Transverse colon (tissue), 4 donors: Measurements from ENCODE around the gene HOXC5. TPM values are rescaled to one million over a fixed set of nuclear protein-coding genes. Genes with fewer than 3 reads are reported as not detected.

Experiments used
- DNase-seq: peaks from one replicate; pipeline ENCODE4 v3.0.0-alpha.2; 2019
- H3K27ac ChIP-seq, 4 donors: fragments of 200-600 bp; sonication (generic); 2 replicates each; pipeline ENCODE4 v1.5.1; 2016 to 2018; ENCODE audit warnings: inconsistent platforms in 4 of 4
- H3K27me3 ChIP-seq: fragments of 200-600 bp; sonication (generic); 2 replicates; pipeline ENCODE4 v1.5.1; 2017; ENCODE audit warnings: inconsistent platforms
- H3K36me3 ChIP-seq, 4 donors: fragments of 200-600 bp; sonication (generic); 2 replicates each; pipeline ENCODE4 v1.5.1; 2017 to 2019; ENCODE audit warnings: inconsistent platforms in 4 of 4
- H3K4me1 ChIP-seq, 4 donors: fragments of 200-600 bp; sonication (generic); 2 replicates each; pipeline ENCODE4 v1.5.1; 2017 to 2020; ENCODE audit warnings: inconsistent platforms in 4 of 4
- H3K4me3 ChIP-seq, 4 donors: fragments of 200-600 bp; sonication (generic); 1 replicate in 1 of 4; 2 replicates in 3 of 4; pipeline versions ENCODE4 v1.5.1 to v1.6.1; 2017 to 2019; ENCODE audit warnings: inconsistent platforms in 4 of 4
- H3K9me3 ChIP-seq, 2 donors: fragments of 200-600 bp; sonication (generic); 2 replicates each; pipeline ENCODE4 v1.5.1; 2017 to 2019; ENCODE audit warnings: inconsistent platforms in 2 of 2
- EP300 ChIP-seq: sonication (generic); formaldehyde crosslinking; IDR thresholded peaks from one replicate; pipeline ENCODE4 v1.6.1; 2017; ENCODE audit warnings: antibody characterized with exemption, low read depth
- POLR2A ChIP-seq: fragments of 450-650 bp; IDR thresholded peaks from one replicate; pipeline ENCODE4 v1.6.1; 2016; ENCODE audit warnings: antibody characterized with exemption, mild to moderate bottlenecking, moderate library complexity
- POLR2AphosphoS5 ChIP-seq, 3 donors: sonication (generic); formaldehyde crosslinking; IDR thresholded peaks; one replicate each; pipeline ENCODE4 v1.6.1; 2016; ENCODE audit warnings: antibody characterized with exemption in 3 of 3
- WGBS, 2 donors: methylation state at CpG; one replicate each; pipeline ENCODE4 v1.1.5; 2018; ENCODE audit warnings: low coverage in 1 of 2; 5-methylcytosine and 5-hydroxymethylcytosine counted together
- in situ Hi-C, 4 donors: fragments of 200-750 bp; cut with MboI; loops; one replicate each; pipeline versions ENCODE4 v1.15.0 to v1.15.1; 2017; ENCODE audit warnings: low sequenced_read_pairs in 3 of 4, low pct_ligation_motif_present in 1 of 4, low pct_unique_long_range_greater_than_20kb in 1 of 4
- intact Hi-C: fragments of 100-400 bp; cut with DNase I; formaldehyde crosslinking; loops from one replicate; pipeline ENCODE4 v1.15.1; 2023; ENCODE audit warnings: low total_unique reads
- total RNA-seq, 4 donors: library from RNA; depleted of rRNA; stranded (reverse); fragments of >200 nt; gene quantifications; one replicate each; pipeline ENCODE4 v1.1.0, GENCODE V29; 2016
- TF ChIP-seq, protein P1 (sequence below), 5 experiments: fragments of 200-600 bp in 3 of 5; fragments of 450-650 bp in 2 of 5; sonication (generic) in 3 of 5; IDR thresholded peaks; 1 replicate in 2 of 5; 2 replicates in 3 of 5; pipeline ENCODE4 v1.5.1; 2016 to 2017; ENCODE audit warnings: antibody characterized with exemption in 5 of 5, inconsistent platforms in 3 of 5, mild to moderate bottlenecking in 2 of 5, moderate library complexity in 1 of 5

HOXC5 gene
- total RNA-seq, 4 donors from 2014 or later: 0.27 to 0.60 TPM; not detected in 2

DNA sequence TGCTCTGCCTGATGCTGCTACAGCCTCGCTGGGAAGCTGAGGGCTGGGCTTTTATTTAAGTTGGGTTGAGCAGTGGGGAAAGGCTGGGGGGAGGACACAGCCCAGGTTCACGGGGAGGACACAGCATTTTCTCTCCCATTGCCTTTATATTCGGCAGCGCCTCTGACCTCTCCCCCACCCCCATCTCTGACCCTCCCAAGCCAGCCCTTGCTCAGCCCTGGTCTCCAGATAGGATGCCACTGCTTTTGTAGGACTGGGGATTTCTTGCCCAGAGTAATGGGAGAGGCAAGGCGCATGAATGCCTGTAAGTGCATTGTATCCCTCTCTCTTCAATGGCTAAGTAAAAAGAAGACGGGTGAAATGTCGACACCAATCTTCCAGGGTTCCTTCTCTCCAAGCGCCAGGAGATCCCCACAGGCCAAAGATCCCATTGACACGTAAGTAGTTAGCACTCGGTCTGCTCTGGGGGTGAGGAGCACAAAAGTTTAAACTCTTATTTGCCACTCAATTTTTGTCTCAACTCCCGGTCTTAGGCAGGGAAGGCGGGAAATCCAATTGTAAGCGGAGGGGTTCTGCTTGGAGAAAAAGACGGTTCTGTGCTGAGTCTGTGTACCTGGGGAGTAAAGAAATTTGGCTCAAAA, 25.4 kb downstream of the HOXC5 start:
- WGBS, 2 donors: 68 to 71% methylated on average over 6 to 13 of the region's 14 CpGs
- no peak for DNase-seq
- Histone ChIP-seq H3K27ac (no peak overlapping the region), H3K9me3 (no peaks in the 10 kb centered on the region), H3K27me3 (peaks cover 100% of the 10 kb centered on the region), H3K4me3 (no peak overlapping the region), H3K4me1 (peaks cover 0 to 15% (median 9%) of the 10 kb centered on the region in 4 donors), H3K36me3 (no peaks in the 10 kb centered on the region)
- intact Hi-C loops (no loop called here), in situ Hi-C loops (no loop called here)
- TF ChIP-seq POLR2A (no peak), POLR2AphosphoS5 (IDR thresholded peaks at IDR 0.05) (no peak), EP300 (no peak)
- TF ChIP-seq, protein P1, sequence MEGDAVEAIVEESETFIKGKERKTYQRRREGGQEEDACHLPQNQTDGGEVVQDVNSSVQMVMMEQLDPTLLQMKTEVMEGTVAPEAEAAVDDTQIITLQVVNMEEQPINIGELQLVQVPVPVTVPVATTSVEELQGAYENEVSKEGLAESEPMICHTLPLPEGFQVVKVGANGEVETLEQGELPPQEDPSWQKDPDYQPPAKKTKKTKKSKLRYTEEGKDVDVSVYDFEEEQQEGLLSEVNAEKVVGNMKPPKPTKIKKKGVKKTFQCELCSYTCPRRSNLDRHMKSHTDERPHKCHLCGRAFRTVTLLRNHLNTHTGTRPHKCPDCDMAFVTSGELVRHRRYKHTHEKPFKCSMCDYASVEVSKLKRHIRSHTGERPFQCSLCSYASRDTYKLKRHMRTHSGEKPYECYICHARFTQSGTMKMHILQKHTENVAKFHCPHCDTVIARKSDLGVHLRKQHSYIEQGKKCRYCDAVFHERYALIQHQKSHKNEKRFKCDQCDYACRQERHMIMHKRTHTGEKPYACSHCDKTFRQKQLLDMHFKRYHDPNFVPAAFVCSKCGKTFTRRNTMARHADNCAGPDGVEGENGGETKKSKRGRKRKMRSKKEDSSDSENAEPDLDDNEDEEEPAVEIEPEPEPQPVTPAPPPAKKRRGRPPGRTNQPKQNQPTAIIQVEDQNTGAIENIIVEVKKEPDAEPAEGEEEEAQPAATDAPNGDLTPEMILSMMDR (IDR thresholded peaks at IDR 0.05): no peak

DNA sequence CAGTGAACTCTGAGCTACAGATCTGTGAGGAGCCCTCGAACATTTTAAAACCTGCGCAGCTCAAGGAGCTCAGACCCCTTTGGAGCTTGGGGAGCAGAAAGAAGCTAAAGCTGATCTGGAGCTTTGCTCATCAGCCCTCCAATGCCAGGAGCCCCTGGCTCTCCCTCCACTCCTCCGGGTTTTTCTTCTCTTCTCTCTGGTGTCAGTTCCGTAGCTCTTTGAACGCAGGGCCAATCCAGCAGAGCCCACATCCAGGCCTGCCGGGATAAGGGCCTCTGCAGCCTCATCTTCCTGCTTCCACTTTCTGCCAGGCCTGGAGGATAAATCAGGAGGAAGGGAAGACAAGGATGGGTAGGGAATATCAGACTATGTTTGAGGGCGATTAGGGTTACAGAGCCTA, 26.8 kb downstream of the HOXC5 start:
- in situ Hi-C loops (no loop called here), intact Hi-C loops (no loop called here)
- no peak overlapping the region for H3K27ac ChIP-seq
- DNase-seq: no peak
- no peak overlapping the region for H3K4me3 ChIP-seq
- H3K4me1 ChIP-seq: peaks cover 0 to 3% (median 3%) of the 10 kb centered on the region in 4 donors
- no peaks in the 10 kb centered on the region for H3K36me3 ChIP-seq
- no peaks in the 10 kb centered on the region for H3K9me3 ChIP-seq
- WGBS, 2 donors: 39% methylated on average over 7 of the region's 7 CpGs; no CpG with 5 or more reads in 1 of the 2 donors
- peaks cover 100% of the 10 kb centered on the region for H3K27me3 ChIP-seq
- TF ChIP-seq POLR2AphosphoS5 (IDR thresholded peaks at IDR 0.05): no peak
- TF ChIP-seq EP300: no peak
- no peak for TF ChIP-seq POLR2A
- TF ChIP-seq, protein P1 (IDR thresholded peaks at IDR 0.05): no peak

DNA sequence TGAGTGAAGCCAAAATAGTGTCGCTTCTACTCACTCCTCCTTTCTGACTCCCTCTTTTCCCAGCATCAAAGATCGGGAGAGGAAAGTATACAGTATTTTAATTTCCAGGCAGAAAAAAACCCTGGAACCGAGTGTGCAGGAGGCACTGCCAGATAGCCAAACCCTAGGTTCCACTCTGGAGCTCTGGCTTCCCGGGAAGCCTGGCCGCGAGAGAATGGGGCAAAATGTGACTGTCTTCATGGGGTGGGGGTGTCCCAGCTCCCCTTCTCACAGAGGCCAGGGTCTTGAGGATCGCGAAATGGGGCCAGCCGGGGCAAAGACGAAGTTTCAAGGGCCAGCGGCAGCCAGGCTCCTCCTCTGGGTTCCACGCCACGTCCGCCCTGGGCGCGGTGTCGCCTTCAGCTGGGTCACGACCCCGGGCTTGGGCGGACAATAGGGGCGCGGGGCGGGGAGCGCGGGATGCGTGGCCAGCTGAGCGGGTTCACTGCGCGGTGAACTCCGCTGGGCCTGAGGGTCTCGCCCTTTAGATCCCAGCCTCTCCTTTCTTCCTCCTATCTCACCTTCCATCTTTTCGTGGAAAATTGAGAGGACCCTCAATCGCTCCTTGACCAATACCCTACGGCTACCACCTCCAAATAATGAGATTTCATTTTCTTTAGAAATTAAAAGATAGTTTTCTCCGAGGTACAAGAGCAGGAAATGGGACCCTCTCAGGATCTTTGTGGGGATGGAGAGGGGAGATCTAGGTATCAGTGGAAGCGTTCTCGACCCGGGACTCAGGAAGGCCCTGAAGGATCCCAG, 27.5 kb downstream of the HOXC5 start:
- no peak for DNase-seq
- no peaks in the 10 kb centered on the region for H3K9me3 ChIP-seq
- intact Hi-C loops: no loop called here
- no peaks in the 10 kb centered on the region for H3K36me3 ChIP-seq
- WGBS, 2 donors: 67 to 80% methylated on average over 10 to 38 of the region's 38 CpGs
- no peaks in the 10 kb centered on the region for H3K4me1 ChIP-seq
- in situ Hi-C loops: no loop called here
- H3K27ac ChIP-seq: no peak overlapping the region
- peaks cover 100% of the 10 kb centered on the region for H3K27me3 ChIP-seq
- H3K4me3 ChIP-seq: no peak overlapping the region
- no peak for TF ChIP-seq POLR2A
- no peak for TF ChIP-seq POLR2AphosphoS5 (IDR thresholded peaks at IDR 0.05)
- no peak for TF ChIP-seq EP300
- TF ChIP-seq, protein P1 (IDR thresholded peaks at IDR 0.05): no peak

DNA sequence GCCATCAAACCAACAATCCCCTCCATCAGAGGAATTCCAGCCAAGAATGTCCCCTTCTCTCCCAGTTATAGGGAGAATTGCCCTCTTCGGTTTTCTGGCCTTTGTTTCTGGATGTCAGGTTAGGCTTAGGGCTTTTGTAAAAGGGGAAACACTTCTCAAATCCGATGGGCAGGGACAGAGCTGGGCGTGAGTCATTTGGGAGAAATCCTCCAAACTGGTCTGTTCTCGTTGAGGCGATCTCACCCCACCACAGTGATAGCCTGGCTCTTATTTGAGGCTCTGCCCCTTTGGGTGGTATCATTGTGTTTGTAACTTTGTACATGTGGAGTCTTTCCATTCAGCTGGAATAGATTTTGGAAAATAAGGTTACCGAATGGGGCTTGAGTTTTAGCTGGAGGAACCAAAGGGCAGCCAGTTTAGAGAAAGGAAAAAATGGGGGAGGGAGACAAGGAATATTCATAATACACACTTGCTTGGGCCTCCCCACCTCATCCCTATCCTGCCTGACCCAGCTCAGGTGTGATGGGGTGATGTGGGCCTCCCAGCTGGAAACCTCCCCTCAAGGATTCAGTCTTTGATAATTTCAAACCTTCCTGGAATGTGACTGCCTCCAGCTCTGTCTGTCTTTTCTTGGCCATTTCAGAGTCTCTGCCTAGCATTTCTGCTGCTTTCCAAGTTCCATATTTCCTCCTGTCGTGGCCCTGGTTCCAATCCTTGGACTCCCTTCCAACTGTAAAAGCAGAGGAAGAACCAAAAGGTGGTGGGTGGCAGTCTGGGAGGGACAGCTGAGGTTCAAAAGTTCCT, 28.3 kb downstream of the HOXC5 start:
- Histone ChIP-seq H3K9me3 (no peaks in the 10 kb centered on the region), H3K4me3 (no peak overlapping the region), H3K27ac (no peak overlapping the region), H3K4me1 (no peaks in the 10 kb centered on the region), H3K27me3 (peaks cover 100% of the 10 kb centered on the region), H3K36me3 (no peaks in the 10 kb centered on the region)
- intact Hi-C loops (no loop called here), in situ Hi-C loops (no loop called here)
- TF ChIP-seq POLR2A (no peak), POLR2AphosphoS5 (IDR thresholded peaks at IDR 0.05) (no peak), EP300 (no peak)
- TF ChIP-seq, protein P1 (IDR thresholded peaks at IDR 0.05): no peak
- WGBS, 2 donors: 75% methylated on average over 3 to 7 of the region's 7 CpGs
- DNase-seq: no peak
